SK-N-SH (cell line): Measurements from ENCODE around the gene PITPNB.

ENCODE experiments used
- EP300 ChIP-seq, 2 experiments: IDR thresholded peaks; 2 replicates each; pipeline versions ENCODE4 v1.4.0 to v1.6.1; 2012; ENCODE audit warnings: borderline replicate concordance in 1 of 2, low read depth in 1 of 2, low read length in 1 of 2
- FOSL2 ChIP-seq: IDR thresholded peaks from 2 replicates; pipeline ENCODE4 v1.4.0; 2012; ENCODE audit warnings: low read depth, mild to moderate bottlenecking, moderate library complexity, borderline replicate concordance
- GABPA ChIP-seq: IDR thresholded peaks from 2 replicates; pipeline ENCODE4 v1.4.0; 2012; ENCODE audit warnings: low read depth, mild to moderate bottlenecking
- IRF3 ChIP-seq: fragments of 150-350 bp; IDR thresholded peaks from 2 replicates; pipeline ENCODE4 v1.6.1; 2016; ENCODE audit warnings: mild to moderate bottlenecking, low read depth, low read length
- JUND ChIP-seq: IDR thresholded peaks from 2 replicates; pipeline ENCODE4 v1.4.0; 2012
- NRF1 ChIP-seq: IDR thresholded peaks from 2 replicates; pipeline ENCODE4 v1.6.1; 2012; ENCODE audit warnings: low read depth, mild to moderate bottlenecking, low read length
- RAD21 ChIP-seq: IDR thresholded peaks from 2 replicates; pipeline ENCODE4 v1.6.1; 2012; ENCODE audit warnings: mild to moderate bottlenecking, low read length
- RFX5 ChIP-seq: IDR thresholded peaks from 2 replicates; pipeline ENCODE4 v1.6.1; 2012; ENCODE audit warnings: mild to moderate bottlenecking, improper control_type of control experiment, low read length
- ZBTB33 ChIP-seq: IDR thresholded peaks from 2 replicates; pipeline ENCODE4 v1.4.0; 2012; ENCODE audit warnings: low read depth, borderline replicate concordance
- TF ChIP-seq, protein P1 (sequence below): fragments of 200-600 bp; sonication (generic); IDR thresholded peaks from 2 replicates; pipeline ENCODE4 v1.6.1; 2017; ENCODE audit warnings: antibody characterized with exemption, mild to moderate bottlenecking, moderate library complexity

DNA sequence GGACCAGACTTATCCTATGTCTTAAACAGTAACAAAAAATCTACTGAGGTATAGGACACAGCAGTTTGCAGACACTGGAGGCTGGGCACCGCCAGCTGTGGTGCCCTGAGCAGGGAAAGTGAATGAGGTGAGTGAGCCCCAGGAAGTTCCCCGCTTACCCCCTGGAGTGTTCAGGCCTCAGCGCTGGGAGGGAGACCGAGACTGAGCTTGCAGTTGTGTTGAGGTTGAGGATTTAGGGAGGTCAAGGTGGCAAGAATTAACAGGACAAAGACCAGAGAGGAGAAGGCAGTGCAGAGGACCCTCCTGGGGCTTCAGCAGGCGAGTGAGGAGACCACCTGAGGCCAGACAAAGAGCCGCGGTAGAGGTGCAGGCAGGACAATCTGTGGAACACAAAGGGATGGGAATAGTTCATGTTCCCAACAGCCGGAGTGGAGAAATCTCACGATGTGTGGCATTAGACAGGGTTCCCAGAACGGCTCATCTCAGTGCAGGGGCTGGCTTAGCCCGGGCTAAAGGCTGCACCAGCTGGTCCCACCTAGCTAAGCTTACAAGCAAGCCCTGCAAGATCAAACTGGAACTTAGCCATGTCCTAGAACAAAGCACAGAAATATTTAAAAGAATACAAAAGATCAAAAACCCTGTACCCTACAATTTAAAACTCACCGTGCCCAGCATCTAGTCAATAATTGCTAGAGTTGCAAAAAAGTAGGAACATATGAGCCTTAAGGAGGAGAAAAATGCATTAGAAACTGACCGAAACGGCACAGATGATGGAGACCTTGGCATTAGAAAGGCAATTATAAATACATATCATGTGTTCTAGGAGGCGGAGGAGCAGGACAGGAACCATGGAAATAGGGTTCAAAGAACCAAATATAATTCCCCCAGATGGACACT lies 47.4 kb upstream of the PITPNB start:
- TF ChIP-seq JUND: no peak
- no peak for TF ChIP-seq EP300 (IDR thresholded peaks at IDR 0.05; ENCODE audit: borderline replicate concordance in 1 of 2, low read depth in 1 of 2, low read length in 1 of 2)
- TF ChIP-seq, protein P1, sequence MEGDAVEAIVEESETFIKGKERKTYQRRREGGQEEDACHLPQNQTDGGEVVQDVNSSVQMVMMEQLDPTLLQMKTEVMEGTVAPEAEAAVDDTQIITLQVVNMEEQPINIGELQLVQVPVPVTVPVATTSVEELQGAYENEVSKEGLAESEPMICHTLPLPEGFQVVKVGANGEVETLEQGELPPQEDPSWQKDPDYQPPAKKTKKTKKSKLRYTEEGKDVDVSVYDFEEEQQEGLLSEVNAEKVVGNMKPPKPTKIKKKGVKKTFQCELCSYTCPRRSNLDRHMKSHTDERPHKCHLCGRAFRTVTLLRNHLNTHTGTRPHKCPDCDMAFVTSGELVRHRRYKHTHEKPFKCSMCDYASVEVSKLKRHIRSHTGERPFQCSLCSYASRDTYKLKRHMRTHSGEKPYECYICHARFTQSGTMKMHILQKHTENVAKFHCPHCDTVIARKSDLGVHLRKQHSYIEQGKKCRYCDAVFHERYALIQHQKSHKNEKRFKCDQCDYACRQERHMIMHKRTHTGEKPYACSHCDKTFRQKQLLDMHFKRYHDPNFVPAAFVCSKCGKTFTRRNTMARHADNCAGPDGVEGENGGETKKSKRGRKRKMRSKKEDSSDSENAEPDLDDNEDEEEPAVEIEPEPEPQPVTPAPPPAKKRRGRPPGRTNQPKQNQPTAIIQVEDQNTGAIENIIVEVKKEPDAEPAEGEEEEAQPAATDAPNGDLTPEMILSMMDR: no peak
- TF ChIP-seq IRF3: no peak
- TF ChIP-seq GABPA: no peak
- no peak for TF ChIP-seq NRF1
- TF ChIP-seq ZBTB33: no peak
- TF ChIP-seq RAD21: no peak
- no peak for TF ChIP-seq FOSL2
- no peak for TF ChIP-seq RFX5
